ENCODE data around the gene HSPB9.

- TF ChIP-seq CTCF (IDR thresholded peaks at IDR 0.05; ENCODE audit: poor library complexity, severe bottlenecking) (no peak), SMC3 (conservative IDR thresholded peaks at IDR 0.05; ENCODE audit: poor library complexity) (no peak), EP300 (conservative IDR thresholded peaks at IDR 0.05; ENCODE audit: poor library complexity, severe bottlenecking) (no peak)
Measured at GRCh38 chr17:42166196-42166763, 43.7 kb downstream of the HSPB9 start.

Measured in neural cell (in vitro differentiated cells).